WTC11 (cell line): Measurements from ENCODE around the gene STPG3. TPM values are rescaled to one million over a fixed set of nuclear protein-coding genes. Genes with fewer than 3 reads are reported as not detected.

Experiments used
- AFF4 ChIP-seq: sonication (generic); formaldehyde crosslinking; IDR thresholded peaks from 2 replicates; pipeline ENCODE4 v1.8.1; 2023; ENCODE audit warnings: mild to moderate bottlenecking, missing genetic modification reagents, borderline replicate concordance
- ATF1 ChIP-seq: sonication (generic); formaldehyde crosslinking; IDR thresholded peaks from 2 replicates; pipeline ENCODE4 v1.8.1; 2023; ENCODE audit warnings: mild to moderate bottlenecking, moderate library complexity, missing genetic modification reagents
- ATF3 ChIP-seq: sonication (generic); formaldehyde crosslinking; conservative IDR thresholded peaks from 2 replicates; pipeline ENCODE4 v1.8.1; 2022; ENCODE audit warnings: mild to moderate bottlenecking, missing genetic modification reagents
- CBFB ChIP-seq: sonication (generic); formaldehyde crosslinking; IDR thresholded peaks from 2 replicates; pipeline ENCODE4 v1.8.1; 2022; ENCODE audit warnings: mild to moderate bottlenecking, low read depth, missing genetic modification reagents
- GTF2I ChIP-seq: fragments of 250-450 bp; sonication (Bioruptor Pico); conservative IDR thresholded peaks from 2 replicates; pipeline ENCODE4 v1.4.0; 2021; ENCODE audit warnings: mild to moderate bottlenecking
- HMGXB4 ChIP-seq: sonication (generic); formaldehyde crosslinking; IDR thresholded peaks from 2 replicates; pipeline ENCODE4 v1.8.1; 2023; ENCODE audit warnings: mild to moderate bottlenecking, moderate library complexity, missing genetic modification reagents
- IRF2 ChIP-seq: sonication (generic); formaldehyde crosslinking; IDR thresholded peaks from 2 replicates; pipeline ENCODE4 v1.8.0; 2022; ENCODE audit warnings: low read depth, missing genetic modification reagents, borderline replicate concordance
- KAT7 ChIP-seq: sonication (generic); formaldehyde crosslinking; IDR thresholded peaks from 2 replicates; pipeline ENCODE4 v1.8.1; 2023; ENCODE audit warnings: missing genetic modification reagents, mild to moderate bottlenecking, borderline replicate concordance
- NFYB ChIP-seq: sonication (generic); formaldehyde crosslinking; conservative IDR thresholded peaks from 2 replicates; pipeline ENCODE4 v1.8.0; 2022; ENCODE audit warnings: low read depth, missing genetic modification reagents
- NR1H2 ChIP-seq: sonication (generic); formaldehyde crosslinking; IDR thresholded peaks from 2 replicates; pipeline ENCODE4 v1.9.0; 2021; ENCODE audit warnings: mild to moderate bottlenecking, moderate library complexity, missing genetic modification reagents
- OVOL2 ChIP-seq: fragments of 250-450 bp; sonication (Bioruptor Pico); IDR thresholded peaks from 2 replicates; pipeline ENCODE4 v1.9.0; 2021; ENCODE audit warnings: mild to moderate bottlenecking, borderline replicate concordance
- PRRX2 ChIP-seq: fragments of 250-450 bp; sonication (Bioruptor Pico); IDR thresholded peaks from 2 replicates; pipeline ENCODE4 v1.8.0; 2021; ENCODE audit warnings: mild to moderate bottlenecking
- SP1 ChIP-seq: sonication (generic); formaldehyde crosslinking; conservative IDR thresholded peaks from 2 replicates; pipeline ENCODE4 v1.8.1; 2022; ENCODE audit warnings: missing genetic modification reagents
- ZBTB21 ChIP-seq: sonication (generic); formaldehyde crosslinking; IDR thresholded peaks from 2 replicates; pipeline ENCODE4 v1.8.1; 2023; ENCODE audit warnings: mild to moderate bottlenecking, missing genetic modification reagents, borderline replicate concordance
- ZNF317 ChIP-seq: sonication (generic); formaldehyde crosslinking; IDR thresholded peaks from 2 replicates; pipeline ENCODE4 v1.8.1; 2023; ENCODE audit warnings: low read depth, mild to moderate bottlenecking, moderate library complexity, missing genetic modification reagents, borderline replicate concordance
- ZNF425 ChIP-seq: fragments of 250-450 bp; sonication (Bioruptor Pico); conservative IDR thresholded peaks from 2 replicates; pipeline ENCODE4 v1.9.0; 2021; ENCODE audit warnings: mild to moderate bottlenecking
- total RNA-seq: library from RNA; stranded (reverse); gene quantifications from 3 replicates; pipeline ENCODE4 v1.2.3, GENCODE V29; 2021
- TF ChIP-seq, protein P1 (sequence below): sonication (generic); formaldehyde crosslinking; IDR thresholded peaks from 2 replicates; pipeline ENCODE4 v1.8.1; 2022; ENCODE audit warnings: low read depth, missing genetic modification reagents, borderline replicate concordance
- TF ChIP-seq, protein P2 (sequence below): sonication (generic); formaldehyde crosslinking; IDR thresholded peaks from 2 replicates; pipeline ENCODE4 v1.8.1; 2023; ENCODE audit warnings: mild to moderate bottlenecking, missing genetic modification reagents
- TF ChIP-seq, protein P3 (sequence below): sonication (generic); formaldehyde crosslinking; IDR thresholded peaks from 2 replicates; pipeline ENCODE4 v1.8.1; 2023; ENCODE audit warnings: mild to moderate bottlenecking, missing genetic modification reagents
- TF ChIP-seq, protein P4 (sequence below): sonication (generic); formaldehyde crosslinking; IDR thresholded peaks from 2 replicates; pipeline ENCODE4 v1.8.0; 2022; ENCODE audit warnings: mild to moderate bottlenecking, missing genetic modification reagents
- TF ChIP-seq, protein P5 (sequence below): sonication (generic); formaldehyde crosslinking; IDR thresholded peaks from 2 replicates; pipeline ENCODE4 v1.8.0; 2022; ENCODE audit warnings: mild to moderate bottlenecking, missing genetic modification reagents
- TF ChIP-seq, protein P6 (sequence below): sonication (generic); formaldehyde crosslinking; IDR thresholded peaks from 2 replicates; pipeline ENCODE4 v1.8.1; 2022; ENCODE audit warnings: mild to moderate bottlenecking, moderate library complexity, missing genetic modification reagents

STPG3 gene
- total RNA-seq, 1 experiment from 2014 or later: 0.26 TPM

DNA sequence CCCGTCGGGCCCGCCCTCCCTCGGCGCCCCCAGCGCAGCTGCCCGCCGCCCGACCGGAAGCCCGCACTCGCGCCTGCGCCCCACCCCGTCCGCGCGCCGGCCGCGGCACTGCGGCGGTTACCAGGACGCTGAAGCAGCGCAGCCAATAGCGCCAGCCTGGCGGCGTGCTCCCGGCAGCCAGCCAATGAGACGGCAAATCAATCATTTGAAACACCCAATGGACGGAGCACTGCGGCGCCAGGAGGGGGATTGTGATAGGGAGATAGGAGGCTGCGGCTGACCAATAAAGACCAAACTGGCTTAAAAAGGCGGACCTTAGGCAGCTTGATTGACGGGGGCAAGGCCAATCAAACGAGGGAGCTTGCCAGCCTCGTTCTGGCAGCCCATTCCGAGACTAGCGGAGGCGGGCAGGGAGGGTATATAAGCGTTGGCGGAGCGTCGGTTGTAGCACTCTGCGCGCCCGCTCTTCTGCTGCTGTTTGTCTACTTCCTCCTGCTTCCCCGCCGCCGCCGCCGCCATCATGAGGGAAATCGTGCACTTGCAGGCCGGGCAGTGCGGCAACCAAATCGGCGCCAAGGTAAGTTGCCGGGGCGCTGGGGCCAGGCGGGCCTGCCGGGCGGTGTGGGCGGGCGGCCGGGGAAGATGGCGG lies 10.1 kb upstream of the STPG3 start, which contains the start of gene TUBB4B (continued):
- TF ChIP-seq PRRX2 (CRISPR knock-in tag) (no peak), KAT7 (CRISPR knock-in tag) (no peak; the same call in 1 of the 2 replicates), ZNF425 (CRISPR knock-in tag) (no peak), ATF1 (no peak), ZNF317 (no peak), ZBTB21 (CRISPR knock-in tag) (no peak), IRF2 (CRISPR knock-in tag) (no peak), SP1 (CRISPR knock-in tag) (peak; percentile 72), HMGXB4 (no peak), ATF3 (CRISPR knock-in tag) (no peak), AFF4 (CRISPR knock-in tag) (no peak), OVOL2 (CRISPR knock-in tag) (no peak; the same call in 1 of the 2 replicates), NR1H2 (CRISPR knock-in tag) (no peak), NFYB (CRISPR knock-in tag) (peak; percentile 100), GTF2I (no peak), CBFB (no peak)
- TF ChIP-seq, protein P1, sequence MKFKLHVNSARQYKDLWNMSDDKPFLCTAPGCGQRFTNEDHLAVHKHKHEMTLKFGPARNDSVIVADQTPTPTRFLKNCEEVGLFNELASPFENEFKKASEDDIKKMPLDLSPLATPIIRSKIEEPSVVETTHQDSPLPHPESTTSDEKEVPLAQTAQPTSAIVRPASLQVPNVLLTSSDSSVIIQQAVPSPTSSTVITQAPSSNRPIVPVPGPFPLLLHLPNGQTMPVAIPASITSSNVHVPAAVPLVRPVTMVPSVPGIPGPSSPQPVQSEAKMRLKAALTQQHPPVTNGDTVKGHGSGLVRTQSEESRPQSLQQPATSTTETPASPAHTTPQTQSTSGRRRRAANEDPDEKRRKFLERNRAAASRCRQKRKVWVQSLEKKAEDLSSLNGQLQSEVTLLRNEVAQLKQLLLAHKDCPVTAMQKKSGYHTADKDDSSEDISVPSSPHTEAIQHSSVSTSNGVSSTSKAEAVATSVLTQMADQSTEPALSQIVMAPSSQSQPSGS (CRISPR knock-in tag): no peak
- TF ChIP-seq, protein P2, sequence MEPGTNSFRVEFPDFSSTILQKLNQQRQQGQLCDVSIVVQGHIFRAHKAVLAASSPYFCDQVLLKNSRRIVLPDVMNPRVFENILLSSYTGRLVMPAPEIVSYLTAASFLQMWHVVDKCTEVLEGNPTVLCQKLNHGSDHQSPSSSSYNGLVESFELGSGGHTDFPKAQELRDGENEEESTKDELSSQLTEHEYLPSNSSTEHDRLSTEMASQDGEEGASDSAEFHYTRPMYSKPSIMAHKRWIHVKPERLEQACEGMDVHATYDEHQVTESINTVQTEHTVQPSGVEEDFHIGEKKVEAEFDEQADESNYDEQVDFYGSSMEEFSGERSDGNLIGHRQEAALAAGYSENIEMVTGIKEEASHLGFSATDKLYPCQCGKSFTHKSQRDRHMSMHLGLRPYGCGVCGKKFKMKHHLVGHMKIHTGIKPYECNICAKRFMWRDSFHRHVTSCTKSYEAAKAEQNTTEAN (CRISPR knock-in tag): peak; percentile 61; the same call in 1 of the 2 replicates
- TF ChIP-seq, protein P3, sequence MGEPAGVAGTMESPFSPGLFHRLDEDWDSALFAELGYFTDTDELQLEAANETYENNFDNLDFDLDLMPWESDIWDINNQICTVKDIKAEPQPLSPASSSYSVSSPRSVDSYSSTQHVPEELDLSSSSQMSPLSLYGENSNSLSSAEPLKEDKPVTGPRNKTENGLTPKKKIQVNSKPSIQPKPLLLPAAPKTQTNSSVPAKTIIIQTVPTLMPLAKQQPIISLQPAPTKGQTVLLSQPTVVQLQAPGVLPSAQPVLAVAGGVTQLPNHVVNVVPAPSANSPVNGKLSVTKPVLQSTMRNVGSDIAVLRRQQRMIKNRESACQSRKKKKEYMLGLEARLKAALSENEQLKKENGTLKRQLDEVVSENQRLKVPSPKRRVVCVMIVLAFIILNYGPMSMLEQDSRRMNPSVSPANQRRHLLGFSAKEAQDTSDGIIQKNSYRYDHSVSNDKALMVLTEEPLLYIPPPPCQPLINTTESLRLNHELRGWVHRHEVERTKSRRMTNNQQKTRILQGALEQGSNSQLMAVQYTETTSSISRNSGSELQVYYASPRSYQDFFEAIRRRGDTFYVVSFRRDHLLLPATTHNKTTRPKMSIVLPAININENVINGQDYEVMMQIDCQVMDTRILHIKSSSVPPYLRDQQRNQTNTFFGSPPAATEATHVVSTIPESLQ (CRISPR knock-in tag): no peak
- TF ChIP-seq, protein P4, sequence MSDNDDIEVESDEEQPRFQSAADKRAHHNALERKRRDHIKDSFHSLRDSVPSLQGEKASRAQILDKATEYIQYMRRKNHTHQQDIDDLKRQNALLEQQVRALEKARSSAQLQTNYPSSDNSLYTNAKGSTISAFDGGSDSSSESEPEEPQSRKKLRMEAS (CRISPR knock-in tag): no peak
- TF ChIP-seq, protein P5, sequence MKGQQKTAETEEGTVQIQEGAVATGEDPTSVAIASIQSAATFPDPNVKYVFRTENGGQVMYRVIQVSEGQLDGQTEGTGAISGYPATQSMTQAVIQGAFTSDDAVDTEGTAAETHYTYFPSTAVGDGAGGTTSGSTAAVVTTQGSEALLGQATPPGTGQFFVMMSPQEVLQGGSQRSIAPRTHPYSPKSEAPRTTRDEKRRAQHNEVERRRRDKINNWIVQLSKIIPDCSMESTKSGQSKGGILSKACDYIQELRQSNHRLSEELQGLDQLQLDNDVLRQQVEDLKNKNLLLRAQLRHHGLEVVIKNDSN (CRISPR knock-in tag): no peak; the same call in 1 of the 2 replicates
- TF ChIP-seq, protein P6, sequence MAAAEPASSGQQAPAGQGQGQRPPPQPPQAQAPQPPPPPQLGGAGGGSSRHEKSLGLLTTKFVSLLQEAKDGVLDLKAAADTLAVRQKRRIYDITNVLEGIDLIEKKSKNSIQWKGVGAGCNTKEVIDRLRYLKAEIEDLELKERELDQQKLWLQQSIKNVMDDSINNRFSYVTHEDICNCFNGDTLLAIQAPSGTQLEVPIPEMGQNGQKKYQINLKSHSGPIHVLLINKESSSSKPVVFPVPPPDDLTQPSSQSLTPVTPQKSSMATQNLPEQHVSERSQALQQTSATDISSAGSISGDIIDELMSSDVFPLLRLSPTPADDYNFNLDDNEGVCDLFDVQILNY (CRISPR knock-in tag): peak; percentile 67; the same call in 1 of the 2 replicates
